ENCODE data around the gene LYRM4.
A peak's percentile ranks its signal among the peaks of the same experiment; 100 is the strongest.

Gene LYRM4

GRCh38 chr6:5203546-5203945, 57.2 kb downstream of the LYRM4 start:
- no peak for DNase-seq

DNA sequence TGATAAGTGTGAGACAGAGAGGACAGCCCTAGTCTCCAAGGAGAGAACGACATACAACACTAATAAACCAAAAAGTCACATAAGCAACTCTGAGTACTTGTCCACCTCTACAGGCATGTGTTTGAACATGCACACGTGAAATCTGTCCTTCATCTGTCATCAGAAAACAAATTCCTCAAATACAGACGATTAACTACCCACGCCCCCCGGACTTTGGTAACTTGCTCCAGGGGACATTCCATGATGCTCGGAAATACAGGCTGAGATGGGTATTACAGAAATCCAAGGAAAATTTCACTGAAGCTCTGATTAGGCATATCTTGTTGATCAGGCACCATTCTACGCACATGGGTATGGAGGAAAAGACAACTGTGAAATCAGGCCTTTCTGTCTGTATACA, 57.8 kb downstream of the LYRM4 start:
- DNase-seq = no peak

- DNase-seq = no peak
Measured at GRCh38 chr6:5202206-5202605, 58.5 kb downstream of the LYRM4 start.

DNA sequence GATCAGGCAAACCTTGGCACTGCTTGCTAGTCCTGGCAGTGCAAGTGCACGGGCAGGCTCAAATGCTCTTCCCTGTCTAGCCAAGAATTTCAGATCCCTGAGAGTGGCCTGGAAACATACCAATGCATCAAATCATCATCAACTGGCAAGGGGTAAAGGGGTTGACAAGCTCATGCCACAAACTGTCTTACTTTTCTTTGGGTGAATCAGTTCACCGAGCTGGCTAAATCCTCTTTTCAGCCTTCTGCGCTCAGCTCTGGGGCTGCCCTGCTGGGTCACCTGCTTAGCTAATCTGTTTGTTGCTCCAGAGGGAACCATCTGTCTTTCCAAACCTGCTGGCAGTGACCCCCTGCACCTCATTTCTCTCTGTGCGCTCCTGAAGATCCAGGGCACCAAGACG, 59.5 kb downstream of the LYRM4 start:
- no peak for DNase-seq

DNA sequence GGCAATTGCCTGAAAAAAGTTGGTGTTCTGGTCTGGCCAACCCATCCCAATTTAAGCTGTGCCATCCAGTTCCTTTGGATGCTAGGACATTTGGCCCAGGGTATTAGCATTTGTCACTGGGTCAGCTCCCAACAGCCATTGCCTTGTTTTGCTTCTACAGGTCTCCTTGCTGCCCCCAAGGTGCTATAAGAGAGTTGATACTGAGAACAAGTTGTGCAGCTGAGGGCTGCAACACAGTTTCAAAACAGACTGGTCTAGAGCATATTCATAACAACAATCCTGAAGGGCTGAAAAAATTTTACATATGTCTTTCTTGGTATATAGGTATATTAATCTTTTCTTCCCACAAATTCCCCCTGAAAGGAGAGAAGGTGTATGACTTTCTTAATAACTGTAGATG, 61.0 kb downstream of the LYRM4 start:
- no peak for DNase-seq

- no peak for DNase-seq
Measured at GRCh38 chr6:5199283-5199682, 61.5 kb downstream of the LYRM4 start.

- no peak for DNase-seq
Measured at GRCh38 chr6:5197084-5197483, 63.7 kb downstream of the LYRM4 start.

DNA sequence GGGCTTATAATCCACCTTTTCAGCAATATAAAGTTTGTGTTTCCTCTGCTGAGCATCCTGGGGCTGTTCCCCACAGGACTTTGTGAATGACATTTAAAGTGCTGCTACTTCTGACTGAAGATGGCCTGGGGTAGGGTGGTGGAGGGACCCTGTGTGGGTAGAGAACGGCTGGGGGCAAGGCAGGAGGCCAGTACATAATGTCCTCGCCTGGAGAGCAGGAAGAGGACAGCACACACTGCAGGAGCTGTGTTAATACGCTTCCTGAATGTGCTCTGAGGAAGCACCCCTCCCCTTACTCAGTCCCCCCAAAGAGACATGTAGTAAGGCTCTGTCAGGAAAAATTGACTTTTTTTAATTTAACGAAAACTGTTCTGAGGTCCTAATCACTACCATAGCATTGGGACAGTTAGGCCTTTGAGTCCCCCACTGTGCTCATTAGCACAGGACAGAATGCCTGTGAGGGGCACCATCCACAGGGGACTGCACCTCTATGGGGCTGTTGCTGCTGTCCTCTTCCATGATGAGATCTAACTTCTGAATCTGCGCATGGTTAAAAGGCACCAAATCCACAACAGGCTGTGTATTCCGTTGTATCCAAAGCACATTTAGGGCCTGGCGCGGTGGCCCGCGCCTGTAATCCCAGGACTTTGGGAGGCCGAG, 68.5 kb downstream of the LYRM4 start:
- DNase-seq = no peak

DNA sequence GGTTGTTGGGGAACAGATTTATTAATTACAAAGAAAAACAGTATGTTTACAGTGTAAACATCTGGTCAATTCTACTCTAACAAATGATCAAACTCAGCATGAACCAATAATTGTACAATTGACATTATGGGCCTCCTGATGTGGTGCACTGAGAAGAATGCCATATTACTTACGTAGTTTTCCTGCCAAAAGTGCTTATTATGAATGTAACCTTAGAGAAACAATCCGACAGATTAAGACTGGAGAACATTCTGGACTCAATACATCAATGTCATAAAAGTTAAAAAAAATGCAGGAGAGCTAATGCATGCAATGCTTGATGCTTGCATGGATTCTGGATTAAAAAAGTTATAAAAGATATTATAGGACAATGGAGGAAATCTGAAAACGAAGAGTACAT, 69.0 kb downstream of the LYRM4 start:
- no peak for DNase-seq

DNA sequence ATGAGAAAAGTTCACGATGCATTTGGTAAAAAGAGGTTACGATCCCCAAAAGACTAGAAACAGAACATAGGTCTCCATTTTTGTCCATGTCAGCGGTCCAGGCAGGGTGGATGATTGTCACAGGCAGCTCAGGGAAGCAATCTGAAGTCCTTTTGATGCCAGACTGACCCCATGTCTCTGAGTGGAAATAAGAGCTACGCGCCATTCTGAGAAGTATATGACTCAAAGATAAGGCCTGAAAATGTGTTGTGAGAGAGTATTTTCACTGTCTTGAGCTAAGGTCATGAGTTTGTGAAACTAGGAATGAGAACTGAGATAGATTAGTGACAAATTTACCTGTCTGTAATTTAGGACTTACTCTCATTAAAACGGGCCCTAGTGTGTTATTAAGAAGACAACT, 69.5 kb downstream of the LYRM4 start:
- no peak for DNase-seq

DNA sequence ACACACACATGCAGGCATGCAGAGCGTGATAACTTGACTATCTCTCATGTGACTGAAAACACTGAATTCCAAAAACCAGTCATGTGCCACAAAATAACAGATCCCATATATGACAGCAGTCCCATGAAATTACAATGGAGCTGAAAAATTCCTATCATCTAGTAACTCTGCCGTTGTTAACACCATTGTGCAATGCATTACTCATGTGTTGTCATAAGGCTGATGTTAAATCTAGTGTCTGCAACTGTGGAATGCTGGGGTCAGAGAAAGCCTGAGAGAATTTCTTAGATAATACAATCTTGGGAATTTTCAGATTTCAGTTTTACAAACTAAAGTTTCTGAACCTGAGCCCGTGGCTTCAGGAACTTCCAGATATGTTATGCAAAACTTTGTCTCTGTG, 70.2 kb downstream of the LYRM4 start:
- DNase-seq = no peak

DNA sequence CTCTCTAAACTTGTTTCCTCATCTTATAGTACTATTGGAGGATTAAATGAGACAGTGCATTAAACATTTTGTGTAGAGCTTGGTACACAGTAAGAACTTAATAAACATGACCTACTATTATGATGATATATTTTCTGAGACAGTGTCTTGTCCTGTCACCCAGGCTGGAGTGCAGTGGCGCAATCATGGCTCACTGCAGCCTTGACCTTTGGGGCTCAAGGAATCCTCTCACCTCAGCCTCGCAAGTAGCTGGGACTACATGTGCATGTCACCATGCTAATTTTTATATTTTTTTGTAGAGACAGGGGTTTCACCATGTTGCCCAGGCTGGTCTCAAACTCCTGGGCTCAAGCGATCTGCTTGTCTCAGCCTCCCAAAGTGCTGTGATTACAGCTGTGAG, 72.1 kb downstream of the LYRM4 start:
- no peak for DNase-seq

DNA sequence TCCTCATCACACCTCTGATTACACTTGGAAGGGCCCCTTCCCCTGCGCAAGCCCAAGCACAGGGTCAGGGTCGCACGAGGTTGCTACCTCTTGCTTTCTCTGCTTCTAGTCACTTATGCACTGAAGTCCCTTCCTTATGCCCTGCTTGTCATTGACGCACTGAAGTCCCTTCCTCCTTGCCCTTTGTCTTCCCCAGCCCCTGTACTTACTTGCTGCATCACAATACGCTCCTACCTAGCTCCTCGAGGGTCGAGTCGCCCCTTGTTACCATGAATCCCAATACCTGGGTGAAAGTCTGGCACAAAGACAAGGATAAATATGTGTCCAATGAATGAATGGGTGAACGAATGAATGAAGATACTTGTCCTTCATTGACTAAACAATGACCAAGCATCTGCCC, 75.9 kb downstream of the LYRM4 start:
- DNase-seq = no peak

DNA sequence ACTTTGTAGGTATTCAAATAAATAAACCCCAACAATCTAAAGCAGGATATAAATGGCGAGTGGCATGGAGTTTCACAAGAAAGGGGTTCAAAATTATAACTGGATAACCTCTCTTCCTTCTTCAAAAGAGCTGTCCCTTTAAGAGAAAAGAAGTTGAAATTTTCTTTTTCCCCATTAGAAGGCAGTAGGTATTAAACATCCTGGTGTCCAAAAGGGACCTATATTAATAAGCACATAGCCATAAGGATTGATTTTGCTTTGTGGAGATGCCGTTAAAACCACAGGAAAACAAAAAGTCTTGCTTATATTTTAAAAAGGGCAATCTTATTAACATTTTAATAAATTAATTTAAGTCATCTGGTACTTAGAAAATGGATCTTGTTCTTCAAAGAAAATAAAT, 76.5 kb downstream of the LYRM4 start:
- no peak for DNase-seq

DNA sequence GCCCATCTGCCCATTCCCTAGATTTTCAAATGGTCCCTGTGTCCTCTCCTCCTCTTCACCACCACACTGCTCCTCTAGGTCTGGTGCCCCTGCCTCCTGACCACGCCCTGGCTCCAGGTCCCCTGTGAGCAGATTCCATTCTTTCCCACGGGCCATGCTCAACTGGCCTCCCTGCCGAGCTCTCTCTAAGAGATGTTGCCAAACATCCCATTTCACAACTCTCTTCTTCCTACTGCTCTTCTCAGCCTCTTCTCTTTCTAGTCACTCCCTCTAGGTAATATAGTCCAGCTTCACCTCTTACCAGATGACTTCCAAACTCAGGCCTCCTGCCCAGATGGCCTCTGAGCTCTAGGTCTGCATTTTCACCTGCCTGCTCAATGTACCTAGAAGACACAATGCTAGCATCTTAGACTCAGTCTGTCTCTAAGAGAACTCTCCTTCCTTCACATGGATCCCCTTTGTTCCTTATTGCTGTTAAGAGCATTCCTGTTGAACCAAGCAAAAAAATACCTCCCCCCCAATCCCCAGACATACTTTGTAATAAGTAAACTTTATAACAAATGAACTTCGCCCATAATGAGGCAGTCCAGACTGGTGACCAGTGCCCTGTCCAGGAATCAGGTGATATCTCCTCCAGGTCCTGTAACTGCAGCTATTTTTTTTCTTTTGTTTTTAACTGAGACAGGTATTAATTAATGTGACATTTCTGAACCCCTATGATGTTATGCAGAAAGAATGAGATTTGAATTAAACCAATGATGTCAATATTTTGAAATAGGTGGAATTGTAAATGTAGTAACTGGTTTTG, 79.0 kb downstream of the LYRM4 start:
- no peak for DNase-seq

- no peak for DNase-seq
Measured at GRCh38 chr6:5180636-5181035, 80.1 kb downstream of the LYRM4 start.

- DNase-seq = no peak
Measured at GRCh38 chr6:5179917-5180316, 80.8 kb downstream of the LYRM4 start.

DNA sequence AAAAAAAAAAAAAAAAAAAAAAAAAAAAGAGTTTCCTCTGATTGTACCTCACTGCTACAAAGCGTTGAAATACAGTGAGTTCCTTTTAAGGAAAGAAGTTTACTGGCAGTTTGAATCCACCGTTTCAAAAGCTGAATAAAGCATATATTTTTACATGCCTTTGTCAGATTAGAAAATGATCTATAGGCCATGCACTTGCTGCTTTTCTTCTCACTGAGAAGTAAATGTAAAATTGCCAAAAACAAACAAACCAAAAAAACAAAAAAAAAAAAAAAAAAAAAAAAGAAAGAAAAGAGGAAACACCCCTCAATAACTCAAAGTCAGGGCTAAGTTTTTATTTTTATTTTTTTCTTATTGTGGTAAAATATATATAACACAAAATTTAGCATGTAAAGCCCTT, 81.9 kb downstream of the LYRM4 start:
- no peak for DNase-seq

DNA sequence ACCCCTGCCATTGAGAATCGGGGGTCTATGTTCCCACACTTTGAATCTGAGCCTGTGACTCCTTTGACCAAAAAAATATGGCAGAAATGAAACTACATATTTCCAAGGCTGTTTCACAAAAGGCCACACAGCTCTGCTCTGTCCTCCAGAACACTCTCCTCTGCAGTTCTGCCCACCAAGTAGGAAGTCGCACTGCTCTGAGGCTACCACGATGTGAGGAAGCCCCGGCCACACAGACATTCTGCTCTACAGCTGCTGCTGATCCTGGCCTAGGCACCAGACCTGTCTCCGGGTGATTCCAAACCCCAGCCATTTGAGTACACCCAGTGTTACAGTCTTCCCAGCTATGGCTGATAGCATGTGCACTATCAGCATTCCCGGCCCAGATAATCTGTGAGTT, 85.1 kb downstream of the LYRM4 start:
- no peak for DNase-seq

DNA sequence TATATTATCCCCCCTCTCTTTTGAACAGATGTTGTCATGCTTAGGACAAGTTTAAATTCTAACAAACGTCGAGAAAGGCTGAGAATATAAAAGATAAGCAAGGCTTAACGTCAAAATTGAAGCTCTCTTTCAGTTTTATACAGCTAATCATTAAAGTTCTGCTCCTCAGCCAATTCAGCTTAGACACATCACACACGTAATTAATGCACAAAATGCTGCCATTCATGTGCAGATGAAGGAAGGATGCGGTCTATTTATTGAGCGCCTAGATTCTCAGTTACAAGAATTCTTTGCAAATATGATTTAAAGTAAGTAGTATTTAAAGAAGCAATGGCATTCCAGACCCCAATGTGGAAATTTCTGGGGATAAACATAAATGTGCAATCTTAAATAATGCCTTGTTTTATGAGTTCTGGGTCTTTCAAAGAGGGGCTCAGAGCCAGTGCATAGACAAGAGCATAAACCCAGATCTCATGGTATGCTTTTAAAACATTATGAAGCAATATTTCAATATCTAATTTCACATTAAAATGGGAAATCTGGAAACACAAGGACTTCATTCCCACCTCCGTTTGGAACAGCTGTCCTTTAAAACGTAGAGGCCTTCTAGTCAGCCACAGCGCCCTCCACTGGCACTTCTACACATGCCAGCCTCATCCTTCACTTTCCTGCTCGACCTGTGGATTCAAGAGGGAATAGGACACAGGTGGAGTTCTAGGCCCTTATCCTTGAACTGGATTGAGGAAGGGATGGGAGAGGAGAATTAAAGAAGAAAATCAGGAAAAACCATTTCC, 85.8 kb downstream of the LYRM4 start:
- no peak for DNase-seq

- DNase-seq = no peak
Measured at GRCh38 chr6:5174244-5174643, 86.5 kb downstream of the LYRM4 start.

DNA sequence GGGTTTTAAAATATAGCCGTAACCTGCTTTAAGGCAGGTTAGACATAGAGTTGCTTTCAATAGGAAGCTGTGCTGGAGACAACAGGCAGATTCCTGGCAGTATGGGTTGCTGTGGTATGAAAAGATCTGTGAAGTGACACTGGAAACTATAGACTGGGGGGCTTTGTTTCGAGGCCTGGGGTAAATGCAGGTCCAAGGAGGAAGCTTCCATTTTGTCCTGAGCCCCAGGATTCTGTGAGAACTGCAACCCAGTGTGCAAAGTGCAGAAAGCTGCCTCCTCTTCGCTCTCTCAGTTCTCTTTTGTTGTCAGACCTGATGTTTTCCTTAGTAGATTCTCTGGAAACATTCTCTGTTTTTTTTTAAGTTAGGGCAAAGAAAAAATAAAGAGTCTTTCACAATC, 86.9 kb downstream of the LYRM4 start:
- no peak for DNase-seq

DNA sequence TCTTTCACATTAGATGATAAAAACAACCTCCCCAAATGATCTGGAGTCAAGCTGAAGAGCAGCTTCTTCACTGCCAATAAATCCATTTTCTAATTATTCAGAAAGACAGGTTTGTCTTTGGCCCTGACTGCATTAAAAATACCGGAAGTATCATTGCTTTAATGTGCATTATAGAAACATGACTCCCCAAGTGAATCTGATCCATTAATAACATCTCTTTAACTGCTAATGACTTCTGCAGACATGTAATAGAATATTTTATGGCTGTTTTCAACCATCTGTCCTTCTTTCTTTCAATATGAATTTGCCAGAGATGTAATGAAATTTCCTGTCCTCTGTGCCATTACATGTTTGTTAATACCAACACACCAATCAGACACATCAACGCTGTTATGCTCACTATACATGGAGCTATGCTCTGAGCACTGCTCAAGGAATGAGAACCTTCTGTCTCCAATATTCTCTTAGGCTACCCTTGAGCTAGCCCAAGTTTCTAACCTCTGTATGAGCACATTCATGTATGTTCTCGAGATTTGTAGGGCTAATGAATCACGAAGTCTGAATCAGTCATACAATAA, 87.8 kb downstream of the LYRM4 start:
- DNase-seq = peak; percentile 50
